Inflammatory macrophage (primary cell): ENCODE data around the gene PLA2G3.

Experiments
- DNase-seq, 2 donors: peaks; one replicate each; pipeline ENCODE4 v3.0.0-alpha.2; 2020 to 2022
- total RNA-seq, 18 experiments: gene quantifications; one replicate each; lab custom pipeline; 2026; ENCODE audit warnings: mixed read lengths in 6 of 18, inconsistent platforms in 2 of 18; lab: John Stamatoyannopoulos, UW

The PLA2G3 gene, protein sequence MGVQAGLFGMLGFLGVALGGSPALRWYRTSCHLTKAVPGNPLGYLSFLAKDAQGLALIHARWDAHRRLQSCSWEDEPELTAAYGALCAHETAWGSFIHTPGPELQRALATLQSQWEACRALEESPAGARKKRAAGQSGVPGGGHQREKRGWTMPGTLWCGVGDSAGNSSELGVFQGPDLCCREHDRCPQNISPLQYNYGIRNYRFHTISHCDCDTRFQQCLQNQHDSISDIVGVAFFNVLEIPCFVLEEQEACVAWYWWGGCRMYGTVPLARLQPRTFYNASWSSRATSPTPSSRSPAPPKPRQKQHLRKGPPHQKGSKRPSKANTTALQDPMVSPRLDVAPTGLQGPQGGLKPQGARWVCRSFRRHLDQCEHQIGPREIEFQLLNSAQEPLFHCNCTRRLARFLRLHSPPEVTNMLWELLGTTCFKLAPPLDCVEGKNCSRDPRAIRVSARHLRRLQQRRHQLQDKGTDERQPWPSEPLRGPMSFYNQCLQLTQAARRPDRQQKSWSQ
- 0 to 0.11 (median 0) reads per million in 18 experiments for total RNA-seq

DNA sequence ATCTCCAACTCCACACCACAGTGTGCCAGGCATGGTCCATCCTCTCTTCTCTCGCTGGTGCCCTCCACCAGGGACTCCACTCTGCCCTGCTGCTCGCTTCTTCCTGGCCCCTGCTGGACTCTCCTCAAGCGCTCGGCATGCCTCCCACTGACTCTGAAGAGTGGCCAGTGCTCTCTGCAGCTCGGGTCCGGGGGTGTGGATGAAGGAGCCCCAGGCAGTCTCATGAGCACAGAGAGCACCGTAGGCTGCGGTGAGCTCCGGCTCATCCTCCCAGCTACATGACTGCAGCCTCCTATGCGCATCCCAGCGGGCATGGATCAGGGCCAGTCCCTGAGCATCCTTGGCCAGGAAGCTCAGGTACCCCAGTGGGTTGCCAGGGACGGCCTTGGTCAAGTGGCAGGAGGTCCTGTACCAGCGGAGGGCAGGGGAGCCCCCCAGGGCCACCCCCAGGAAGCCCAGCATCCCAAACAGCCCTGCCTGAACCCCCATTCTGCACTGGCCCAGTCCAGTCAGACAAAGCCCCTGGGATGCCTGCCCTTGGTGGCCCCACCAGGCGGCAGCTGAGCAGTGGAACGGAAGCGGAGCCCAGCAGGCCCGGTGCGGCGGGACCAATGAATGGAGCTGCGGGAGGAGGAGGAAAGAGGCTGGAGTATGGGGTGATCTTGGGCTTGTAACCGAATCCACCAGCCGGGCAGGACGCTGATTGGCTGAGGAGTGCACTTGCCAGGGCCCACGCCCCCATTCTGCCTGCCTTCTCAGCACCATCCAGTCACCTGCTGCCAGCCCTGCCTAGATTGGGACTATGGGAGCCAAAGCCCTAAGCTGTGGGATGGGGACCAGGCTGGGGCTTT lies at the start of gene PLA2G3:
TSS of gene PLA2G3 (minus strand) at position 643 of the 851 bp plus-strand sequence. CDS start at position 489, 154 bp downstream.
- no peak for DNase-seq

DNA sequence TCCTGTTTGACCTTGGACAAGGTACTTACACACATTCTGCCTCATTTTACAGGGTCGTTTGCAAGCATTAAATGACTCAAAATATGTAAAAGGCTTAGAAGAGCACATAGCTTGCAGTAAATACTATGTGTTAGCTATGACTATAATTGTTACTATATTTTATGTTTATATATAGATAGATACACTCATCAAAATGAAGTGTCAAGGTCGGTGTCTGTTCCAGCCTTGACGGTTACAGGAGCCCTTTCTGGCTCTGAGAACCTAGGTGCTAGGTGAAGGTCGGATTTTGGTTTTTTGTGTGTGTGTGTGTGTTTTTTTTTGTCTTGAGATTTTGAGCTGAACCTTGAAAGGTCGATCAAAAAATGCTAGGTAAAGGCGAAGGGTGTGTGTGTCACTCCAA lies 47.3 kb upstream of the PLA2G3 start:
- DNase-seq, result no peak

DNA sequence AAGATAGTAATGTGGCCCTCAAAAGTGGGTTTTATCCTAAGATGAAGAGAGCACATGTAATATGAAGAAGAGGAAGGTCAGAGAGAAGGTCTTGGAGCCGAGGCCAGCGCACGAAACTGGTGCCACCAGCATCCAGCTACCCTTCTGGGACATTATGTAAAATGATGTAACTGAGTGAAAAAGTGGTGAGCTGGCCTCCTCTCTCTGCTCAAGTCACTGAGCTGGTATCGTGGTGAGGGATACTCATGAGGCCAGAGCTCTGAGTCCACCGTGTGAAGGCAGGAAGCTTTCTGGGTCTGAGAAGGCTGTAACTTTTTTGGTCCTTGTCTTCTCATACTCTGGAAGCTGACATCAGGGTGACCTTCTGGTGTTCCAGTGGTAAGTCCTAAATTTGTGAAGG lies 44.7 kb upstream of the PLA2G3 start:
- DNase-seq, result no peak

DNA sequence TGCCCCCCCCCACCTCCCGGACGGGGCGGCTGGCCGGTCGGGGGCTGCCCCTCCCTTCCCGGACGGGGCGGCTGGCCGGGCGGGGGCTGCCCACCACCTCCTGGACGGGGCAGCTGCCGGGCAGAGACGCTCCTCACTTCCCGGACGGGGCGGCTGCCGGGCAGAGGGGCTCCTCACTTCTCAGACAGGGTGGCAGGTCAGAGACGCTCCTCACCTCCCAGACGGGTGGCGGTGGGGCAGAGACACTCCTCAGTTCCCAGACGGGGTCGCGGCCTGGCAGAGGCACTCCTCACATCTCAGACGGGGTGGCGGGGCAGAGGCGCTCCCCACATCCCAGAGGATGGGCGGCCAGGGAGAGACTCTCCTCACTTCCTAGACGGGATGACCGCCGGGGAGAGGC lies 43.7 kb upstream of the PLA2G3 start:
- DNase-seq, result no peak

DNA sequence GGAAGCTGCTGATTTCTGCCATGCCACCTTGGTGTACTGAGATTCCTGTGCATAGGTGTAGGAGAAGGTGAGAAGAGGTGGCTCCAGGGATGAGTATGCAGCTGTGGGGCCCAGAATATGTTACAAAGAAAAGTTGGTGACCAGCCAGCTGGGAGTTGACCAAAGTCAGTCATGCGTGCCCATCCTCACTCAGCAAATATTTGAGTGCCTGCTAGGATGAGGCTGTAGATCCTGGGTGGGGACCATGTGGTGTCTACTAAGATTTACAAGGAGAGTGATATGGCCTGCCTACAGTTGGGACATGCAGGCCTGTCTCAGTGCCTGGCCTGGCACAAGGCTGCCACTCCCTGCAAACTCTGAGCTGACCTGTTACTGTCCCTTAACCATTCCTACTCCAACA lies 39.0 kb upstream of the PLA2G3 start:
- DNase-seq, result no peak

DNA sequence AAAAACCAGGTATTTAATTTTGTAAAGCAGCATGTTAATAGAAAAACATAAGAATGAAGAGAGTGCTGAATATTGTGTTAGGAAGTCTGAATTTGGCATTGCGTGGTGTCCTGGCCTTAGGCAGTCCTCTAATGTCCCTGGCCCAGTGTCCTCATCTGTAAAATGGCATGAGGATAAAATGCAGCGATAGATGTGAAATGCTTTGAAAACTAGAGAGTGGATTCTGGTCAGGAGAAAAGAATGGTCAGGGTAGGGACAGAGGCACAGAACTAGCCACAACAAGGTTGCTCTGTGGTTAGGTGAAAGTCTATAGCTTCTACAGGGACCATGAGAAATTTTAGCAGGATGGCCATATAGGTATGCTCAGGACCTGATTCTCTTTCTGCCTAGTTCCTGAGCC lies 38.6 kb upstream of the PLA2G3 start:
- DNase-seq, result no peak

DNA sequence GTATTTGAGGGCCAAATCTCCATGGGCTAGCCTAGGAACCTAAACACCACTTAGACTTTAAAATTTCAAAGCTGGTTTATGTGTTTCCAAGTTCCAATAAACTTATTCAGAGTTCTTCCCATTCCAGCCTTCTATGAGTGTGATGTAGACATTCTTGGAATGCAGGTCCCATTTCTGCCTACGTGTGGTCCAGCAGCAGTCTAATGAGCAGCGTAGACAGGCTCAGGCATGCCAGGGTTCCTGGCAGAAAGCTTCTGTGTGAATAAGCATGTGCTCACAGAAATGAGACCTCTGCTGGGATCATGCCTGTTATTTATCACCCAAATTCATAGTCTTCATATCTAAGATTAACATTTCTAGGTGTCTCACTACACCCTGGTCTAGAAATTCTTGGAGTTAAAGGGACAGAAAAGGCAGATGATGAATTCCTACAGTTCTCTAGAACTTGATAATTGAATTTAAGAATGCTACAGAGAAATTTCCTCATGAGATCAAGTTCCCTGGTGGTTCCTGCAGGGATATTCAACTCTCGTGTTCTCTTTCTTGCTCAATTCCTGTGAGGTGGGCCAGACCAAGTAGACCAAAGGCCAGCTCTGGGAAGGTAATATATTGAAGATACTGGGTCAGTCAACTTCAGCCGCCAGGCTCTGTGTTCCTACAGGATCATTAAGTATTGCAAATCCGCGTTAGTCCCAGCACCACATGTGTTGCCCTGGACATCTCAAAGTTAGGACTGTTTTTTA lies 37.3 kb upstream of the PLA2G3 start:
- DNase-seq, result no peak

DNA sequence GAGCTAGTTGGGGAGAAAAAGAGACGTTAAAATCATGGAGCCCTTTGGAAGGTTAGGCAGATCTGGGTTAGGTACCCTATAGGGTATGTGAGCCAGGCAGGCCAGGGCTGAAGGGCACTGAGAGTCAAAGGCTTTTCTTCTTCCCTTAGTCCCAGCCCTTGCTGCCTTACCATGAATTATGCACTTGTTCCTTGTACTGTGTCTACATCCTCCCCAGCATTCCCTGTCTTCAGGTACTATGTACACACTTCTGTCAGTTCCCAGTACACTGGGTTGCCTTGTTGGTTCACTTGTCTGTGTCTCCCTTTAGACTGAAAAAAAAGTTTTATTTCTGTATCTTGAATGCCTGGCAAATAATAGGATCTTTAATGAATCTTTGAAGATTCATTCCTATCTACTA lies 36.6 kb upstream of the PLA2G3 start:
- DNase-seq, result no peak

DNA sequence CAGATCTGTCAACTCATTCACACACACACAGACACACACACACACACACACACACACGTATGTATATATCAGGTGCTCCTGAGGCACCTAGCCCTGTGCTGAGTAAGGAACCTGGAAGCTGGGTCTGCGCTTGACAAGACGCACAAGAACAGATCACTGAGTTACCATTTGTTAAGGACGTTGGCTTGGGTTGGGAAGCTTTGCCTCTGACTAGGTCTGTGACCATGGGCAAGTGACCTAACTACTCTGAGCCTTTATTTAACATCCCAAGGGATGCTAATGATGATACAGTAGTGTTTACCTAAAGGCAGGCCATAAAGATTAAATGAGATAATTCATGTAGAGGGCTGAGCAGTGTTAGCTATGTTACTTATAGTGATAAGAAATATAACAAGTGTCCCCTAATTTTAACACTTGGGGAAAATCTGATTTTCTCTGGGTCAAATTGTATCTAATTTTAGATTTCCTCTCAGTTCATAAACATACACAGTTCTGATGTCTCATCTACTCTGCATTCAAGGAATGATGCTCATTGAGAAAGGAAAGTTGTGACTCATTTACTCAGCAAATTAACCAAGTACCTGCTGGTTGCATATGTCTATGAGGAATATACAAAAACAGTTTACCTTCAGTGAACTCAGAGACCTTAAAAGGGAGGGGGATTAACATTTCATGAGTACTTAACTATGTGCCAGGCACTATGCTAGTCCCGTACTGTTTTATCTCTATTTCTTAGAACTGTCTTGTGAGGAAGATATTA lies 33.3 kb upstream of the PLA2G3 start:
- no peak for DNase-seq

DNA sequence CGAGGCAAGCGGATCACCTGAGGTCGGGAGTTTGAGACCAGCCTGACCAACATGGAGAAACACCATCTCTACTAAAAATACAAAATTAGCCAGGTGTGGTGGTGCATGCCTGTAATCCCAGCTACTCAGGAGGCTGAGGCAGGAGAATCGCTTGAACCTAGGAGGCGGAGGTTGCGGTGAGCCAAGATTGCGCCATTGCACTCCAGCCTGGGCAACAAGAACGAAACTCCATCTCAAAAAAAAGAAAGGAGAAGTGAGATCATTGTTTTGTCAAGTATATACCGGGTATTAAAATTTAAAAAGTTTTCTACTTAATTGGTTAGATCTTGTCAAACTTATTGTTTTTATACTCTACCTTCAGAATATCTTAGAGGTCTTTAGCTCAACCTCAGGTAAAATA lies 31.4 kb upstream of the PLA2G3 start:
- peak in 1 of 2 donors; percentile 58 for DNase-seq

DNA sequence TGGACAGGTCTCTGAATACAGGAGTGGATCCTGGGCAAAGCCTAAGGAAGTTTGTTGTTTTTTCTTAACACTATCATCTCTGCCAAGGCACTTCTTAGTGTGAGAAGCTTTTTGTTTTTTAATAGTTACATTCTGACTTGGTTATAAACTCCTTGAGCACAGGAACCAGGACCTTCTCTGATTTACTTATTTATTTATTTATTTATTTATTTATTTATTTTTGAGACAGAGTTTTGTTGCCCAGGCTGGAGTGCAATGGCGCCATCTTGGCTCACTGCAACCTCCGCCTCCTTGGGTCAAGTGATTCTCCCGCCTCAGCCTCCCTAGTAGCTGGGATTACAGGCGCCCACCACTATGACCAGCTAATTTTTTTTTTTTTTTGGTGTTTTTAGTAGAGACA lies 30.7 kb upstream of the PLA2G3 start:
- DNase-seq, result no peak

DNA sequence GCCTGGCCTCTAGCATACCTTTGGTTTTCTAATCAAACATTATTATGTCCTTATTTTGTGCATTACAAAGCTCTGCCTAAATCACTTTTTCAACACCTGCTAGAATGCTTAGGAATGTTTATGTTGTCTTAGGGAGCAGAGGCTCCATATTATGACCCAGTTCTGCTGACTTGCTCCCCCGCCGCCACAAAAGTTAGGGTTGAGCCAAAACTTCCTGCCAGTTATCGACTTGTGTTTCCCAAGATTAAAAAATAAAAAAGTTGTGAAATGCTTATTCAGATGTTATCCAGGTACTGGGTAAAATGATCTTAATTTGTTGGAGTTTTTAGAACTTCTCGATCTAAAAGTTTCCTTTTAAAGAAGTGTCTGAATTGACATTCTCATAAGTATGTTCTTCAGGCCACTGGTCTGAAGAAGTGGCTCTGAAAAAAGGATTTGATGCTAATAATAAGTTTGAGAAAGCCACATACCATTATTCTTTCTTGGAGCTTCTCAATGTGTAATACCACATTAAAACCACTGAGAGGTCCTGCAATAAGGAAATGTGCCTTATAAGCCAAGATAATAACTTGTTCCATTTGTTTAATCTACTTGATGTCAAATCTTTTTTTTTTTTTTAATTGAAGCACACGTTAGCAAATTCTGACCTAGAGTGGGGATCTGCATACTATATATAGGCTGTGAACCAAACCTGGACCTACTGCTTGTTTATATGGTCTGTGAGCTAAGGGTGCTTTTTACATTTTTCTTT lies 21.9 kb upstream of the PLA2G3 start:
- DNase-seq, result peak in 1 of 2 donors; percentile 14

DNA sequence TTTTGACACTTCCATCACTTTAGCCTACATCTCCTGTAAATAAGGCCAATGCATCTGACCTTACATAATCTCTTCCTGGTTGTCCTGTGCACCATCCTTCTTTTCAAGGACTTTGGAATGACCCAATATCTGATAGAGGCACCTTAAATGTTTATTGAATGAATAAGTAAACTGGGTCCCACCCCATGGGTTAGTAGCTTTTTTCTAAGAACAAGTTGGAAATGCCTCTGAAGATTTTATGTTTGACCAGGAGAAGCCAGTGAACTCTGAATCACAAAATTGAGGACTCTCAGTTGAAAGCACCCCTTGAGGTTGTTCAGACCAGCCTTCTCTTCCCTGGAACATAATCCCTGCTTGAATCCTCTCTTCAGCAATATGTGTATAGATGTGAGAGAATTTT lies 21.1 kb upstream of the PLA2G3 start:
- no peak for DNase-seq

DNA sequence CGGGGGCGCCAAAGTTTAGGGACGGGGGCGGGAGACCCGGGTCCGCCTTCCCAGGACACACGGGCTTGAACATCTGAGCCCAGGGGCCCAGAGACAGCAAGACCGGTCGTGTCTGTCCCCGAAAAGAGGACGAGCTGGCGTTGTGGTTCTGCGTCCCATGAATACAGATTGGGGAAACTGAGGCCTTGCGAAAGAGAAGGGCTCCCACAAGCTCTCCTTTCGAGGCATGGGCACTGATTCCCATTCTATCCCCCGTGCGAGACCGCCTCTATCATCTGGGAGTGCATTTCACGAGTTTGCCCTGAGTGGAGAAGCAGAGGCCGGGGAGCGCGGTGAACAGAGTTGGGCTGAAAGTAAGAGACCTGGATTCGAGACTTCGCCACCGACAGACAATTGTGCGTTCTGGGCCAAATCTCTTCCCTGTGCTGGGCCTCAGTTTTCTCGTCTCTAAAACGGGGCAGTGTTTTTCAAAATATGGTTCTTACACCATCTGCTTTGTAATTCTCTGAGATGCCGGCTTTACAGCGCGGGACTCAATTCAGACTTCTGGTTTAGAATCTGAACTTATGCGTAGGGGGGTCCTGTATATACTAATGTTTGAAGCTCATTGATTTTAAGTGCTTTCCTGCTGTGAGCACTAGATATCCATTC lies 20.1 kb upstream of the PLA2G3 start:
- DNase-seq, result peak in 1 of 2 donors; percentile 32

DNA sequence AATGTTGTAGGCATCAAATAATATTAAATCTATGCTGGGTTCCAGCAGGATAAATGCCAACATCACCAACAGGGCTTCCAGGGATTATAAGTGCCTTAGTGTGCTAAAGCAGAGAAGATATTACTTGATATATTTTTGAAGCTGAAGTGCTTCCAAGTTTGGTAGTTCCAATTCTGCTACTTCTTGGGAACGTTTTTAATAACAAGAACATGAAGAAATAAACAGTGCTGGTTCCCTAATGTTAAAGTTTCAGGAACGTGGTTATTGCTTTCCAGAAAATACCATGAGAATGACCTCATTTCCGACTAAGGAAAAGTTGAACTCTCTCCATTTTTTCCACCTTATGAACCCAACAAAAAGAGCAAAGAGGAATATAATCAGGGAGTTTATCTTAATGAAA lies 15.1 kb upstream of the PLA2G3 start:
- DNase-seq, result no peak

DNA sequence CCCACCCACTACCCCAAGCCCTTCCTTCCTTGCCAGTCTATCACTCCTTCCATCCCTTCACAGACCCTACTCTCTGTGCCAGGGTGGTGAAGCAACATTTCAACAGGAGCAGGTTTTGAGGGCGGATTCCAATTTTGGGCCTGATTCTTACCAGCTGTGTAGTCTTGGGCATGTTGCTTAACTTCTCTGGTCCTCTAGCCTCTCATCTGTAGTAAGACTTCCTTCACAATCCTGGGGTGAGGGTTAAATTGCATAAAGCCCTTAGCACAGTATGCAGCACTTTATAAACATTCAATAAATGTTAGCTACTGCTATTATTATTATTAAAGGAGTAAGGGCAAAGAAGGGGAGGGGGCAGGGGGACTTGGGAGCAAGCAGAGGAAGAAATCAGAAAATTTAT lies 14.7 kb upstream of the PLA2G3 start:
- no peak for DNase-seq

DNA sequence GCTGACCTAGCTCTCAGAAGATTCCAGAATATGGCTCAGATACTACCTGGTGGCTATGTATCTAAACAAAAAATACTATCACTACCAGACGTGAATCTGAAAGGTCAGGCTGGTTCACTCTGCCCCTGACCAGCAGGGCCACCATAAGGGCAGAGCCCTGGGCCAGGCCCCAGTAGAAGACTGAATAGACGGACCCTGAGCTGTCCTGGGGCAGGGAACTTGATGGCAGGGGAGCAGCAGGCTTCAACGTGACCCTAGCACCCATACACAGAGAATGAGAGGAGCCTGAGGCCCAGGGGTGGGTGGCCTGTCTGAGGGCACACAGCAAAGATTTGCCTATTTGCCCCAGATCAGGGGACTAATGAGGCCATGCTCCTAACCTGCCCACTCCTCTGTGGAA lies 13.0 kb upstream of the PLA2G3 start:
- no peak for DNase-seq

DNA sequence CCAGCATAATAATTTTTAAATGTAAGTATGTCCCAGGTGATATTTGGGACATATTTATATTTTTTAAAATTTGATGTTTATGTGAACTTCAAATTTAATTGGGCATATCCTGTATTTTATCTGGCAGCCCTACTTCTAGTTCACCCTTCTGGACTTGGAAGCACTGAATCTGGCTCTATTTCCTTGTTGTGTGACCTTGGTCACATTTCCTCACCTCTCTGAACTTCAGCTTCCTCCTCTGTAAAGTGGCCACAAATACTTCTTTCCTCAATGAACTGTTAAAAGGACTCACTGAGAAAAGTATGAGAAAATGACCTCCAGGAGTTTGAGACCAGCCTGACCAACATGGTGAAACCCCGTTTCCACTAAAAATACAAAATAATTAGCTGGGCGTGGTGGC lies 11.6 kb upstream of the PLA2G3 start:
- DNase-seq, result no peak

DNA sequence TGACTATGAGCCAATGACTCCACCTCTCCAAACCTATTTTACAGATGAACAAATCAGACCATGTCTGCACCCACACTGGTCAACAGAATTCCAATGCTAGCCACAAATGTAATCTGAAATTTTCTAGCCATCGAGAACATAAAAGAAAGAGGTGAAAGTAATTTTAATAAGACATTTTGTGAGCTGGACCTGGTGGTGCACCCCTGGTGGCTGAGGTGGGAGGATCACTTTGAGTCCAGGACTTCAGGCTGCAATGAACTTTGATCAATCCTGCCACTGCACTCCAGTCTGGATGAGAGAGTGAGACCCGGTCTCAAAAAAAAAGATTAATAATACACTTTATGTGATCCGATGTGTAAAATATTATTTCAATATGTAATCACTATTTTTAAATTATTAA lies 10.3 kb upstream of the PLA2G3 start:
- DNase-seq, result no peak

DNA sequence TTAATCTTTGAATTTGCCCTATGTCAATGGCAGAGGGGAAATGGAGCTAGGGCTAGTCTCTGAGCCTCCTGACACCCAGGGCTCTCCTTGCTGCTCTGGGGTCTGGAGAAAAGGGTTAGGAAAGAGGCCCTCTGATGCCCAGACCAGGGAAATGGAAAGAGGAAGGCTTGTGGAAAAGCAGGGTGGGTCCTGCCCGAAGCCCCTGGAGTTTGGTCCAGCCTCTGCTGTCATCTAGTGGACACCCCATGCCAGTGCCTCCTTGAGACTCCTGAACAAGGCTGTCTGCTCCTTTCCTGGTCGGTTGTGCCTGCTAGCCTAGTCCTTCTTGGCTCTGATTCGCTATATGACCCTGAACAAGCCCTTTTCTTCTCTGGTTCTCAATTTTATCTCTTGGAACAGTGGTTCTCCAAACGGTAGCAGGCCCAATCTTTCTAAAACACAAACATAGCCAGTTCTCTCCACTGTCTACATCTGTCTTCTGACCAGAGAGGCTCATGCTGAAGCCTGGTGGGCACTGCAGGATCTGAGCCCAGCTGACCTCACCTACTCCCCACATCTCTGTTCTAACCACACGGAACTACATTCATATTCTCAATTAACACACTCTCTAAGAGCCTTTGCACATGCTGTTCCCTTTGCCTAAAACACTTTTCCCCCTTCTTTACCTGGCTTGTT lies 8.8 kb upstream of the PLA2G3 start:
- DNase-seq, result peak; percentile 45 to 60
